Measurements from ENCODE around the gene OXA1L. TPM values are rescaled to one million over a fixed set of nuclear protein-coding genes. Genes with fewer than 3 reads are reported as not detected.

OXA1L gene
- total RNA-seq, 1 experiment from 2014 or later = 146 TPM

- no peak for ATAC-seq
- CTCF ChIA-PET = no interaction called here
Measured at GRCh38 chr14:22772725-22773124, 6.2 kb downstream of the OXA1L start.

More at GRCh38 chr14:22772725-22773124, 6.2 kb downstream of the OXA1L start:
- ChIA-PET POLR2A (no interaction called here), RAD21 (ENCODE audit: low non-redundant PET in 1 of 2, low total read pairs in 2 of 2, uncharacterized antibody in 2 of 2, unreplicated experiment in 2 of 2) (no interaction called here)
- Histone ChIP-seq H3K9ac (ENCODE audit: low read length) (no peak overlapping the region), H3K27me3 (ENCODE audit: insufficient read depth, low read length) (no peaks in the 10 kb centered on the region), H3K9me2 (ENCODE audit: insufficient read depth) (no peaks in the 10 kb centered on the region), H2AFZ (ENCODE audit: low read depth, low read length, poor library complexity, severe bottlenecking) (no peak overlapping the region), H3K4me1 (ENCODE audit: control insufficient read depth in 1 of 2, insufficient read depth in 2 of 2, low read length in 2 of 2) (peaks cover 3 to 5% of the 10 kb centered on the region in 2 experiments; a peak in 3 of 4 replicates), H3K79me2 (ENCODE audit: insufficient read depth, low read length) (peaks cover 20% of the 10 kb centered on the region), H4K20me1 (ENCODE audit: insufficient read depth) (no peaks in the 10 kb centered on the region), H3K9me3 (ENCODE audit: control insufficient read depth in 1 of 2, insufficient read depth in 1 of 2, low read depth in 1 of 2, low read length in 2 of 2) (no peaks in the 10 kb centered on the region), H3K36me3 (ENCODE audit: control insufficient read depth in 1 of 2, insufficient read depth in 2 of 2, low read length in 2 of 2) (peaks cover 37 to 45% of the 10 kb centered on the region in 2 experiments), H3K27ac (ENCODE audit: low read depth, low read length) (no peak overlapping the region), H3K4me2 (ENCODE audit: low read length) (no peak overlapping the region), H3K4me3 (replicated peaks in 1 of 2; ENCODE audit: low read depth in 1 of 2, low read length in 2 of 2) (no peak overlapping the region)
- intact Hi-C loops (cut with micrococcal nuclease) = no loop called here
- TF ChIP-seq CBX3 (IDR thresholded peaks at IDR 0.05; ENCODE audit: low read depth) (no peak), REST (IDR thresholded peaks at IDR 0.05; ENCODE audit: low read depth) (no peak), ATF3 (IDR thresholded peaks at IDR 0.05) (no peak), POLR2AphosphoS5 (IDR thresholded peaks at IDR 0.05; ENCODE audit: low read depth, low read length) (no peak), EZH2 (IDR thresholded peaks at IDR 0.05) (no peak), MAX (IDR thresholded peaks at IDR 0.05) (no peak), ZNF274 (IDR thresholded peaks at IDR 0.05; ENCODE audit: low read depth, low read length) (no peak), FOSL1 (IDR thresholded peaks at IDR 0.05; ENCODE audit: low read depth) (no peak), SIN3A (IDR thresholded peaks at IDR 0.05; ENCODE audit: low read depth) (no peak), POLR2A (IDR thresholded peaks at IDR 0.05; ENCODE audit: borderline replicate concordance, extremely low read depth, insufficient read depth, insufficient read length) (no peak), EGR1 (IDR thresholded peaks at IDR 0.05; ENCODE audit: low read depth) (no peak)
- TF ChIP-seq, protein P1, sequence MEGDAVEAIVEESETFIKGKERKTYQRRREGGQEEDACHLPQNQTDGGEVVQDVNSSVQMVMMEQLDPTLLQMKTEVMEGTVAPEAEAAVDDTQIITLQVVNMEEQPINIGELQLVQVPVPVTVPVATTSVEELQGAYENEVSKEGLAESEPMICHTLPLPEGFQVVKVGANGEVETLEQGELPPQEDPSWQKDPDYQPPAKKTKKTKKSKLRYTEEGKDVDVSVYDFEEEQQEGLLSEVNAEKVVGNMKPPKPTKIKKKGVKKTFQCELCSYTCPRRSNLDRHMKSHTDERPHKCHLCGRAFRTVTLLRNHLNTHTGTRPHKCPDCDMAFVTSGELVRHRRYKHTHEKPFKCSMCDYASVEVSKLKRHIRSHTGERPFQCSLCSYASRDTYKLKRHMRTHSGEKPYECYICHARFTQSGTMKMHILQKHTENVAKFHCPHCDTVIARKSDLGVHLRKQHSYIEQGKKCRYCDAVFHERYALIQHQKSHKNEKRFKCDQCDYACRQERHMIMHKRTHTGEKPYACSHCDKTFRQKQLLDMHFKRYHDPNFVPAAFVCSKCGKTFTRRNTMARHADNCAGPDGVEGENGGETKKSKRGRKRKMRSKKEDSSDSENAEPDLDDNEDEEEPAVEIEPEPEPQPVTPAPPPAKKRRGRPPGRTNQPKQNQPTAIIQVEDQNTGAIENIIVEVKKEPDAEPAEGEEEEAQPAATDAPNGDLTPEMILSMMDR (IDR thresholded peaks at IDR 0.05 in 2 of 3, conservative IDR thresholded peaks at IDR 0.05 in 1 of 3; ENCODE audit: borderline replicate concordance in 1 of 3, insufficient read depth in 1 of 3, low read depth in 2 of 3, low read length in 2 of 3) = no peak
- no peak for DNase-seq (ENCODE audit: low read depth, low spot score)
- no TSS peak for BruUV-seq (replicated peaks)
